Inflammatory macrophage treated with lipopolysaccharide for 4 hours (primary cell): ENCODE results near the gene PITPNC1.
"Not testable (repeated sequence)": the region's sequence is repeated elsewhere in the genome, so short reads cannot be mapped to it uniquely, and the experiment has no call there.

Experiments
- DNase-seq: peaks from one replicate; pipeline ENCODE4 v3.0.0-alpha.2; 2020

PITPNC1 gene

DNA sequence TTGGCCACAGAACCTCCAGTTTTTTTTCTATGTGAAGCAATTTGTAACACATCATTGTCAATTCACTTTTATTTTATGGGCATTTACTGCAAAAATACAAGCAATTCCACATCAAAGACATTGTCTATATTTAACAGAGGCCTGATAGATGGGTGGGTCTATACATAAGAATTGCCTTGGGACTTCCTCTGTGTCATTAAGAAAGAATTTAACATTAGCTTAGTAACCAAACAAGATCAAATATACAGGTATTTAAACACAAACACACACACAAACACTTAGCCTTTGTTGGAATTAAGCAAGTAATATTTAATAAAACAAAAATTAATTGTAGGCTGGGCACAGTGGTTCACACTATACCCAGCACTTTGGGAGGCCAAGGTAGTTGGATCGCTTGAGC, 4.3 kb upstream of the PITPNC1 start:
- DNase-seq, result no peak

DNA sequence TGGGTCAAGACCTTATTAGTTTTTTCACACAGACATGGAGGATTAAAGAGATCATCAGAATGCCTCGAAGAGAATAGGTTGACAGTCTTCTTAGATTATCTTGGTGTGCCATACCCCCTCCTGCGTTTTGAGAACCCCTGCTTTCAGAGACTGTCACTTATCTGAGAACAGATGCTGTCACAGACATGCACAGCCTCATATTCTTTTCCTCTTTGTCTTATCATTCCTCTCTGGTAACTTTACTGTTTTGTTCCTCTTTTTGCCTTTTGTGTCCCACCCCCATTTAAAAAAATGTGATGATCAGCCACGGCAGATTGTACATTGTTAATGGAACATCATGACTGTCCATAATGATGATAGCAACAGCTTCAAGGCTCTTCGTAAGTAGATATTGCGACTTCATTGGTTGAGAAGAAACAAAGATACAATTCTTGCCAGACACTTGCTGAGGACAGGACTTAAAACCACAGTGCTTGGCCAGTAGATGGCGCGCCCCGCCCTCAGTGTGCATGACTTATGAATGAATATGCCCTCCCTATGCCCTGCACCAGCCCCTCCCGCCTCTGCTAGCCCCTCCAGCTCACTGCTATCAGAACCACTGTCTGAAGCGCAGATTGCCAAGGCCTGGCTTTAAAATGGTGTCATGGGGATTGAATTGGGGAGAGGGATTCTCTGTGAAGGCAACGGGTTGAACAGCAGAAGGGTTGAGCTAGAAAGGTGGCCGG, 2.6 kb upstream of the PITPNC1 start:
- DNase-seq, result peak; percentile 84

DNA sequence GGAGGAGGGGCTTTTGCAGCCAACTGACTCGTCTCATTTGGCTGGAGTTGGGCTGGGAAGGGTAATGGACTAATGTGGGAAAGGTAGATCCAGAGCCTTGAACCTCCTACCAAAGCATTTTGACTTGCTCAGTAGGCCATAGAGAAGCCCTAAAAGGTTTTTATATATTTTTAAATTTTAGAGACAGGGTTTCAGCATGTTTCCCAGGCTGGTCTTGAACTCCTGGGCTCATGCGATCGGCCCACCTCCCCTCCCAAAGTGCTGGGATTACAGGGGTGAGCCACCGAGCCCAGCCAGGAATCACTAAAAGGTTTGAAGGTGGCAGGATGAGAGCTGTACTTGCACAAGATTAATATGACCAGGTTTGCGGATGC, 2.0 kb upstream of the PITPNC1 start:
- no peak for DNase-seq

DNA sequence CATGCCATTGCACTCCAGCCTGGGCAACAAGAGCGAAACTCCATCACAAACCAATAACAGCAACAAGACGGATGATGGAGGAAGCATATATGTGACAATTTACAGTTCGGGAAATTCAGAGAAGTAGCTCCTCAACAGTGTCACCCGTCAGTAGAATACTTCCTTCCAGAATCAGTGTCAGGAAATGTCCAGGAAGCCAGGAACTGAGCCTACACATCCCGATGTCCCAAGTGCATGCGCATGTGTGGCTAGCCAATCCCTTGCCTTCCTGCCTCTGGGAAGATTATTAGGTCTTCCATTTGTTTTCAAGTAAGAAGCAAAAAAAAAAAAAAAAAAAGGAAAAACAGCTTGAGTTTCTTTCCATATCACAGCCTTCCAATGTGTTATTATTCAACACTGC, 1.4 kb upstream of the PITPNC1 start:
- DNase-seq, result no peak

DNA sequence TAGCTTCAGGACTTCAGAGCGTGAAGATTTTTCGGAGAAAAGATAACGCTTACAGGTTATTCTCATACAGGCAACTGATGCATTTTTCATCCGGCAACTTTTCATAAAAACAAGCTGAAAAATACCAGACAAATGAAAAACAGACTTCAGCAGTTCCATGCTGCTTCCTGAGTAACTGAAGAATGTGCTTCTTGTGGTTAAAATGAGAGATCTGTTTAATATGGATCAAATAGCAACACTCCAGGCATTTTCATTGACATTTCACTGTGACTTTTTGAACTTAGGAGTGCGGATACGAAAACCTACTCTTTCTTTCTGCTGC, 705 bp upstream of the PITPNC1 start:
- no peak for DNase-seq

DNA sequence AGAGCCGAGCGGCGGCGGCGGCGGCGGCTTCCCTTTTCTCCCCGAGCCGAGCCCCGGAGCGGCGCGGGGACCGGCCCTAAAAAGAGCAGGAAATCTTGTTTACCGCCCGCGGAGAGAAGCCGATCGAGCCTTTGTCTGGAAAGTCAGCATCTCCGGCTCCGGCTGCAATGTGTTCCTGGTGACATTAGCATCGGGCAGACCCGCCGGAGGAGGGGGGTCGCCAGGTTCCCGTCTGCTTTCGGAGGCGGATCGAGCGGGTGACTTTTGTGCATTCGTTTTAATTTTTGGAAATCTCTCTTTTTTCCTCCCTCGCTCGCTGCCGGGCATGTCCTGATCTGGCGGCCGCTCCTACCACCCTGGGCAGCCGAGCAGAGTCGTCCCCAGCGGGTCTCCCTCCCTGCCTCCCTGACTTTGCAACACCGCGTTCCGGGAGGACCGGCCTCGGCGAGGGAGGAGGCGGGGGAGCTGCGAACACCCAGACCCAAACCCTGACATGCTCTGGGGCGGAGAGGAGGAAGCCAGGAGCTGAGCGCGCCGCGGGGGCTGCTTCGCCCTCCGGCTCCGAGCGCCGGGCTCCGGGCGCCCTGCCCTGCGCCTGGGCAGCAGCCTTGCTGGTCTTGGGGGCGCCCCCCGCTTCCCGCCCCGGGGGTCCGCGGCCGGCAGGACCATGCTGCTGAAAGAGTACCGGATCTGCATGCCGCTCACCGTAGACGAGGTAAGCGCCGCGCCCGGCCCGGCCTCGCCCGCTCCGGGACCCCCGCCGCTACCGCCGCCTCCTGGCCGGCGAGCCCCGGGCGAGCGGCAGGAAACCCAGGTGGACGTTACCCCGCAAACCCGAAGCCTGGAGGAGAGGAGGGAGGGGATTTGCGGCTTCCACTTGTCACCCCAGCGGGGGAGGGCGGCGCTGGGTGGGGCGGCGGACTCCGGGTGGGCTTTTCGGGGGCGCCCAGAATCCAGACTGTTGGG, 690 bp downstream of the PITPNC1 start:
- peak; percentile 60 for DNase-seq

DNA sequence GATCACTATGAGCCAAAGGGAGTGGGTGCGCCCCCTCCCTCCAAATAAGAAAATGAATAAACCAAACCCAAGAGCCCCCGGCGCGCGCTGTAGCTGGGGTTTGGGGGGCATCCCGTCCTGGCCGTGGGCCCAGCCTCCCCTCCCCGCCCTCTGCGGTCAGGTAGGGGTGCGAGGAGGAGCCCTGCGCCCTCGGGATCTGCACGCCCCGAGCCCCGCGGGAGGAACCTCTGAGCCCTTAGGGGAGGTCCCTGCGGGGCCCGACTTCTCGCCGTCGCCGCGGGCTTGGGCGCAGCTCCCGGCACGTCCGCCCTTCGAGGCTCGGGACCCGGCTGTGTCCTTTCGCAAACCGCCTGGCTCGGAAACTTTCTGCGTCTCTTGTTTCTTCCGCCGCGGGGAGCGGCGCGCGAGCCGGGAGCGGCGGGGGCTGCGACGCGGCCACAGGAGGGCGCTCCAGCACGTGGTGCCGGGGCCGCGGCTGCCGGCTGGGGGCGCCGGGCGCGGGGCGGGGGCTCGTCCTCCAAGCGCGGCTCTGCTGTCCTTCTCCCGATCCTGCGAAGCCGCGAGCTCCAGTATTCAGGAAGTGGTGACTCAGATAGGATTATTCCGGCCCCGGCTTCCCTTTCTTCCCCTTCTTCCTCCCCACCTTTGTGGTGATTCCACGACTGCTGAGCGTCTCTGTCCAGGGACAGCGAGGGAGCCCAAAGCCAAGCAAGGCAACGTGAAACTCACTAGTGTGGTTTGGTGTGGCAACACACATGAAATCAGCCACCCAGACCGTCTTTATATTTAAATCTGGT, 1.6 kb downstream of the PITPNC1 start:
- DNase-seq, result peak; percentile 78

DNA sequence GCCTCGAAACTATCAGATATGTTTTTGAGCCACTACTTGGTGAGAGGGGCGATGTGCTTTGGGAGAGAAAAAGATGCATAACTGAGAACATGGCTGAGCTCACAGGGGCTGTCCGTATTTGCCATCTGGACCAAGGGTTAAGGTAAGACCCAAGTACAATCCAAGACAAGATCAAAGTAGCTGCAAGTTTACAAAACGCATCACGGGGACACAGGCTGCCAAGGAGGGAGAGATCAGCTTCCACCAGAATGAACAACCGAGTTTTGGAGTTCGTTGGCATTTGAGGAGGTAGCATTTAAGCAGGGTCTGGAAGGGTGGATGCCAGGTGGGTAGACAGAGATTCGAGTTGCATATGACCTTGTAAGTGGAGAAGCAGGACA, 2.2 kb downstream of the PITPNC1 start:
- no peak for DNase-seq

DNA sequence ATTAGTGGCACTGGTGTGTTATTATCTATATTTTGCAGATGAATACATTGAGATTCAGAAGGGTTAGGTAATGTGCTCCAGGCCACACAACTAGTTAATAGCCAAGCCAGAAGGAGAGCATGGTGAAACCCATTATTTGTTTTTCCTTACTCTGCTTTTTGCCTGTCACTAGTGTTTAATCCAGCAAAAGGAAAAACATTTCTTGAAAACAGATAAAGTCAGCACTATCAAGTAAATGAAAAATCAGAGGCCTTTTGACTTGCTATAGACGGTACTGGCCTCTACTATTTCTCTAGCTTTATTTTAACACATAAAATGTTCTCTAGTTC, 4.8 kb downstream of the PITPNC1 start:
- no peak for DNase-seq

DNA sequence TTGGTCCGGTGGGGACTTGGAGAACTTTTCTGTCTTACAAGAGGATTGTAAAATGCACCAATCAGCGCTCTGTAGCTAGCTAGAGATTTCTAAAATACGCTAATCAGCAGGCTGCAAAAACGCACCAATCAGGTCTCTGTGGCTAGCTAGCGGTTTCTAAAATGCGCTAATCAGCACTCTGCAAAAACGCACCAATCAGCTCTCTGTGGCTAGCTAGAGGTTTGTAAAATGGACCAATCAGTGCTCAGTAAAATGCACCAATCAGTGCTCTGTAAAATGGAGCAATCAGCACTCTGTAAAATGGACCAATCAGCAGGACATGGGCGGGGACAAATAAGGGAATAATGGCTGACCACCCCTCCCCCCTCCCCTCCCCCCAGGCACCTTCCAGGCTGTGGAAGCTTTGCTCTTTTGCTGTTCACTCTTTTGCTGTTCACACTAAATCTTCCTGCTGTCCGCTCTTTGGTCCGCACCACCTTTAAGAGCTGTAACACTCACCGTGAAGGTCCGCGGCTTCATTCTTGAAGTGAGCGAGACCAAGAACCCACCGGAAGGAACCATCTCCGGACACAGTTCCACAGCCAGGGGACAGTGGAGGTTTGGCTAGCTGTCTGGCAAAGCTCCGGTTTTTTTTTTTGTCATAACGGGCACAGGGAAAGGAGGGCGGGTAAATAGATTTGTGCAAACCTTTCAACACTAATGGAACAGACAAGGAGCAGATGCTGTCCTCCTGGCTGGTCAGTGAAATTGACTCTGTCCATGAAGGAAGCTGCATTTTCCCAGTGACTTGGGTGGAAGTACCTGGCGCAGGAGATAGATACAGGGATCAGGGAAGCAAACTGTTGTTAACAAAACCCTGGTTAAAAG, 8.3 kb downstream of the PITPNC1 start:
- DNase-seq, result no peak

DNA sequence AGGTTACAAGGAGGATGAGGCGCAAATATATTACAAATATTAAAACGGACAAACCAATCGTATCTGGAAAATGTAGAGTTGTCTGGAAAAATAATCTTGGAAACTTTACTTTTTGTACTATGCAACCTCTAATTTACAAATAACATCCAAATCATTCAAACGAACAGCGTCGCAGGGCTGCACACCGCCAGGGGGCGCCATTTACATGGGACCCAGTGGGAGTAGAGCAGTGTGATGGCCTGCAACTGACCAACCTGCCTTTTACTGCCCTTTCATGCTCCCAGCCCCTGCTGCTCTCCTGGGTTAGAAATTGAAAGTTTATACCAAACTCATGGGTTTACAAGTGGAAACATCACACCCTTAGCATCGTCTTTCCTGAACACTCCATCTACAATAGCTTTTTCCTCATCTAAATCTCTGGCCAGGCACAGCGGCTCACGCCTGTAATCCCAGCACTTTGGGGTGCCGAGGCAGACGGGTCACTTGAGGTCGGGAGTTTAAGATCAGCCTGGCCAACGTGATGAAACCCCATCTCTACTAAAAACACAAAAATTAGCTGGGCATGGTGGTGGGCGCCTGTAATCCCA, 10.0 kb downstream of the PITPNC1 start:
- DNase-seq, result peak; percentile 67

DNA sequence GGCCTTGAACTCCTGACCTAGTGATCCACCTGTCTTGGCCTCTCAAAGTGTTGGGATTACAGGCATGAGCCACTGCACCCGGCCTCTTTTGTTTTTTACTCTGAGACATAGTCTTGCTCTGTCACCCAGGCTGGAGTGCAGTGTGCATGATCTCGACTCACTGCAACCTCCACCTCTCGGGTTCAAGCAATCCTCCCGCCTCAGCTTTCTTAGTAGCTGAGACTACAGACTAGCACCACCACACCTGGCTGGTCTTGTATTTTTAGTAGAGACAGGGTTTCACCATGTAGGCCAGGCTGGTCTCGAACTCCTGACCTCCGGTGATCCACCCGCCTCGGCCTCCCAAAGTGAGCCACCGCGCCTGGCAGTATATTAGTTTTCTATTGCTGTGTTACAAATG, 11.5 kb downstream of the PITPNC1 start:
- DNase-seq, result not testable (repeated sequence)

DNA sequence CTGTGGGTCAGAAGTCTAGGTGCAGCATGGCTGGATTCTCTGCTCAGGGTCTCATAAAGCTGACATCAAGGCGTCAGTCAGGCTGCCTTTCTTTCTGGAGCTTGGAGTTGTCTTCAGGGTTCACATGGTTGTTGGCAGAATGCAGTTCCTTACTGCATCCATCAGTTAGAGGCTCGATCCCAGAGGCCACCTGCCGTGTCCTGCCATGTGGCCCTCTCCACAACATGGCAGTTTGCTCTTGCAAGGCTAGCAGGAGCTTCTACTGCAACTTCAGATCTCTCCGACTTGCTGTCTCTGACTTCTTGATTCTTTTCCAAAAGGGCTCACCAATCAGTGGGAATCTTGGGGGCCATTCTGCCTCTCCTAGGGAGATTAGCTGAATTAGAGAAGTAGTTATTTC, 11.9 kb downstream of the PITPNC1 start:
- DNase-seq, result no peak

DNA sequence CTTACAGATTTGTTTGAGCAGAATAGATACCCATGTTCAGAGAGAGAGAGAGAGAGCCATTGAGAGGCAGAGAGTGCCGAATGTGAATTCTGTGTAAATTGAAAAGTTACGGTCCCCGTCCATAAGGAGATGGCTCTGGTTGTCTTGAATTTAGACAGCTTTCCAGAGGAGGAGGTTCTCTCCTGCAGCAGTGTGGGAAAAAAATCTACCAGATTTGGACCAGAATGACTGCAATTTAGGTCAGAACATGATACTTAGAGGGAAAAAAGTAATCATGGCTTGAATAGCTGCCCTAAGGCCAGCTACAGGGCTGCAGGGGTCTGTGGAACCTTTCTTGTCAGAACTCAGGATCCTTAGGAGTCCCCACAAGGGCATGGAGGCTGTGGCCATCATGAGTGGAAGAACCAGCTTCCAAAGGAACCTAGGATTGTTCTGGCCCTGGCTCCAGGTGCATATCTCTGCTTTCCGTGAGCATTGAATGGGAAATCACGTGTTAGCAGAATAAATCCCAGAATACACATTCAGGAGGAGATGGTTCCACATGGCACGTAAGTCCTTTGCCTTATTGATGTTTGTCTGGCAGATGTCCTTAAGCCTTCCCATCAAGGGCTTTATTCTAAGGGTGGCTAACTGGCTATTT, 13.0 kb downstream of the PITPNC1 start:
- no peak for DNase-seq

DNA sequence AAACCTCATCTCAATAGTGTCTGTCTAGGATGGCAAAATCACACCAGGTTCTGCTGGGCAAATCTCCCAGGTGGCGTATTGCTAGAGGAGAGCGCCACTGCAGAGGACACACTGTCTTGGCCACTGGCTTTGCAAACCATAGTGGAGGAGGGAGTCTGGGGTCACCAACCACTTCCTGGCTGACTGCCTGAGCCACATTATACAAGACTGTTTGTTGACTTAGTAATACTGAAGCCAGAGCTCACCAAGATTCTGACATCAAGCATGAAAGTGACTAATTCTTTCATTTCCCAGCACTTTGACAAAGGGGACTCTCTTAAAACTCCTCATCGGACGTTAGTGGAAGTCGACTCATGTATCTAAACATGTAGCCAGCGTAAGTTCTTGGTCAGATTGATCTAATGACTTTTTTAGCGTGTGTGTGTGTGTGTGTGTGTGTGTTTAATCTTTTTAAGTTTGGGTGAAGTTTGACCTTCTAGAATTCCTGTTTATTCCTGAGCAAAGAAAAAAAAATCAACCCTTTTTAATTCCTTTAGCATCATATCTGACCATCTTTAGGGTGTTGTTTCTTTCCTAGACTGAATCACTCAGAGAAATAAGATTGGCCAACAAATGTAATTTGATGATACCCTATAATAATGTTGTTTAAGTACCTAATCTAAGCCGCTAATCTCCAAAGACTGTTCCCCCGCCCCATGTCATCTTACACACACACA, 13.7 kb downstream of the PITPNC1 start:
- peak; percentile 90 for DNase-seq

DNA sequence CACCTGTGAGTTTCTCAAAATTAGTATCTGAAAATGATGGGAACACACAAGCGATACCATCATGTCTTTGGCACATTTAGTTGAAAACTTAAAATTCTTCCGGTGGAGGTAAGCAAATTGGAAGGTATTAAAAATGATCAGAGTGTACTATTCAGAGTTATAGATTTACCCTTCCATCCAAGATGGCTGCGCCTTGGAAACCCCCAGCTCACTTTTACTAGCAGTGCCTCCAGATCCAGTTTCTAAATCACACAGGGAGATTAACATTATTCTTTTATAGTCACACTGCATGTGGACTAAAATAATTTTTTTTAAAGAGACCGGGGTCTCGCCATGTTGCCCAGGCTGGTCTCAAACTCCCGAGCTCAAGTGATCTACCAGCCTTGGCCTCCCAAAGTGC, 15.0 kb downstream of the PITPNC1 start:
- no peak for DNase-seq

DNA sequence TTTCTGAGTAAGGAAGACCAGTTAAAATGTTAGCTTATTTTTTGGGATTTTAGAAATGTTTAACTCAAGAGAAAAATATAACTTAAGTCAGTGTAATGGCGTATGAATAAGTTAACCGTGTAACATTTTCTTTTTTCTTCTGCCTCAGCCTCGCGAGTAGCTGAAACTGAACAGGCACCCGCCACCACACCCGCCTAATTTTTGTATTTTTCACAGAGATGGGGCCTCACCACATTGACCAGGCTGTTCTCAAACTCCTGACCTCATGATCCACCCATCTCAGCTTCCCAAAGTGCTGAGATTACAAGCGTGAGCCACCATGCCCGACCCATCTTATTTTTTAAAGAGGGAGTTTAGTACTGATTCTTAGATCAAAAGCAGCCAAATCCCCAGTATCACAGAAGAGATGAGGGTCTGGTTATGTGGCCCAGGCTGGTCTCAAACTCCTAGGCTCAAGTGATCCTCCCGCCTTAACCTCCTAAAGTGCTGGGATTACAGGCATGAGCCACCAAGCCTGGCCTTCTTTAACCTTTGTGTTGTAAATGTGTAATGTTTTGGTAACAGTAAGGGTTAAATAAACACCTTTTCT, 16.8 kb downstream of the PITPNC1 start:
- no peak for DNase-seq

DNA sequence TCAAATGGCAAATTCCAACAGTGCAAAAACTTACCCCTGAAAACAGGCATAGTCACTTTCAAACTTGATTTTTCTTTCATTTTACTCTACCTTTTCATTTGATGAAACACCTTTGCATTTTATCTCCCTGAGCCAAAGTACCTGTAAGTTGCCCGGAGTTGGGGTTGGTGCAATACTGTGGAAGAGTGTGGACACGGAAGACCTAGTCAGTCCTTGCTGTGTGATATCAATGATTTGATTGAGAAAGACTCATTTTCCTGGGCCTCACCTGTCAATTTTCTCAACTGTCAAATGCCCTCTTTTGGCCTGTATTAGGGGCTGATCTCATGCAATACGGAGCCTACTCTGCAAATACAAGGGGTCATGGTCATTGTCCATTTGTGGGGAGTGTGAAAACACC, 22.6 kb downstream of the PITPNC1 start:
- no peak for DNase-seq

DNA sequence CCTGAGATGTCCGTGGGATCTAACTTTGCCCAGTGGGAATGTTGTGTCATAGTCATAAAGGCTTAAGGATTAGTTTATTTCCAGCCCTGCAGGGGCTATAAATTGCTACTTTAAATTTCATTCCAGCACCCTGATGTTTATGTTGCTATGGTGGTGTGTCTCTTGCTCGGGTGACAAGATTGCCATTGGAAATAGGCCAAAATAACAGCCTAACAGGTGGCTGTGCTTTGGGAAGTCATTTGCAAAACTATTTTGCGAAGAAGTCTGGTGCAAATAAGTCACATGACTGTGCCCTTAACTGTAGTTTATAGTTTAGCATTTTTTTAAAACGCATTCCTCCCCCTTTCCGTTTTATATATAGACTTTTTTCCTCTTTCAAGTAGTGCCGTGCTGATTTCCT, 23.1 kb downstream of the PITPNC1 start:
- DNase-seq, result no peak

DNA sequence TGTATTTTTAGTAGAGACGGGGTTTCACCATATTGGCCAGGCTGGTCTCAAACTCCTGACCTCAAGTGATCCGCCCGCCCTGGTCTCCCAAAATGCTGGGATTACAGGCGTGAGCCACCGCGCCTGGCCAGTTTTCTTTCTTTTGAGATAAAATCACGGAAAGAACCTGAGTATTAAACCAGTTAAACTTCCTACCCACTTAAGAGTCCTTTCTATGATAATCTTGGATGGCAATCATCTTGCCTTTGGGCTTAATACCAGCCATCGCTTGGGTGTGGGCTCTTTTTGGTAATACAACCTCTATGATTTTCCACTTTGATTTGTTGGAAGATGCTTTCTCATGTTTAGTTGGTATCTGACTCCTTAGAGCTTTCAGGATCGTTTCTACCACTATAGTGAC, 24.0 kb downstream of the PITPNC1 start:
- DNase-seq, result no peak
